ENCODE measurements around the gene INKA1. TPM values are rescaled to one million over a fixed set of nuclear protein-coding genes. Genes with fewer than 3 reads are reported as not detected.
"Not testable (repeated sequence)": the region's sequence is repeated elsewhere in the genome, so short reads cannot be mapped to it uniquely, and the experiment has no call there.

INKA1 gene
- total RNA-seq, 1 donor from 2014 or later: 3.1 TPM

GRCh38 chr3:49782277-49782676, 20.8 kb upstream of the INKA1 start:
- intact Hi-C loops (cut with DNase I); DNase-seq (ENCODE audit: missing footprints); ATAC-seq: not testable (repeated sequence)

GRCh38 chr3:49785565-49786356, 17.3 kb upstream of the INKA1 start:
- intact Hi-C loops (cut with DNase I): no loop called here
- ATAC-seq: peak; percentile 45
- DNase-seq (ENCODE audit: missing footprints): peak; percentile 76

DNA sequence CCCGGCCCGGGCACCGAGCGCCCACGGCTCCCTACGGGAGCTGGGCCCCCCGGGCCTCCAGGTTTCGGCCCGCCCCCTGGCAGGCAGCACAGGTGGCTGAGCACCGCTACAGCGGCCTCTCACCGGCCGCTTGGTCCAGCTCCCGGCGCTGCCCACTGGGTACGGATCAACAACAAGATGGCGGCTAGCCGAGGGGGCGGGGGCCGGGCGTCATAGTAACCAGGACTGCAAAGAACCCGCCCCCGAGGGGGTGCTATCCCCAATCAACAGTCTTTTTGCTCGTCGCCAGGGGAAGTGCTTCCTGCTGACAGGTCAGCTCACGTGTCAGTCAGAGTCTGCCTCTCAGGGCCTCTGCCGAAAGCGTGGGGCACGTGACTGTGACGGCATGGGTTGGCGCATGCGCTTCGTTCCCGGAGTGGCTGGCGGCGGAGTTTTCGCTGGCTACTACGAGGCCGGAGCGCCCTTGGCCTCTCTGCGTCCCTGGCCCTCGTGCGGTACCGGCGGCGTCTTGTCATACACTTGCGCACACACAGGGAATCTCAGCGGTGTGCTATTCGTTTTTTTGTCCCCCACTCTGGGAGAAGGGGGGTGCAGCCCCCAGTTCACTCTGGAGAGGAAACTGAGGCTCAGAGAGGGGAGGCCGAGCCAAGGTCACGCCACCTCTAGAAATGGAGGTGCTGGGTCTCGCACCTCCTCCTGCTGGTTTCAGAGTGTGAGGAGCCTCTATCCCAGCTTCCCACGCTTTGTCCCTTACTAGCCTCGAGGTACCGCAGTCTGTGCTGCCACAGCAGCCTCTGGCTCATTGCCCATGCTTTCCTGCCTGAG, 16.5 kb upstream of the INKA1 start, which contains the start of gene IP6K1:
IP6K1 (minus strand) TSS at position 186 of the 825 bp plus-strand sequence. CDS start 38,502 bp downstream, outside the sequence.
- DNase-seq (ENCODE audit: missing footprints) (peak; percentile 100), ATAC-seq (peak; percentile 100)
- intact Hi-C loops (cut with DNase I): no loop called here

DNA sequence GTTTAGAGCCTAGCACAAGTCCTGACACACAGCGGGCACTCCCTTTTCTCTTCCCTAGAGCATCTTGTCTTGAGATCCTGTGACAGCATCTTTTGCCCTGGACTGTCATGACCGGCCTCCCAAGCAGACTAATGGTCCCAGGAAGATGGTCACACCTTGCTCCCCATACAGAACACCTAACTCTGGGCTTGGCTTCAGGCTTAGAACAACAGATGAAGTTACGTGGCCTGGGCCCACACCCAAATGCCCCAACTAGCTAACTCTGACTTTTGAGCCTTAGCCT, 15.9 kb upstream of the INKA1 start:
- intact Hi-C loops (cut with DNase I): no loop called here
- ATAC-seq (no peak), DNase-seq (ENCODE audit: missing footprints) (no peak)

DNA sequence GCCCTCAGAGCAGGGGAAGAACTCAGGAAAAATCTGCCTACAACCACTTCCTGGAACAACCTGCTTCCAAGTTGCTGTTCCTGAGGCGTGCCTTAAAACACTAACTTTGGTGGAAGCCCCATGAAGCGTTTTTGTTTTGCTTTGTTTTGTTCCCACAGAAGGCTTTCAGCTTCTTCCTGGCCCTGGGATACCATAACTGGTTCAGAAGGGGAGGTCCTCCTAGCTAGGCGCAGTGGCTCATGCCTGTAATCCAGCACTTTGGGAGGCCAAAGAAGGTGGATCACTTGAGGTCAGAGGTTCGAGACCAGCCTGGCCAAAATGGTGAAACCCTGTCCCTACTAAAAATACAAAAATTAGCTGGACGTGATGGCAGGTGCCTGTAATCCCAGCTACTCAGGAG, 15.5 kb upstream of the INKA1 start:
- DNase-seq (ENCODE audit: missing footprints): no peak
- ATAC-seq: no peak
- intact Hi-C loops (cut with DNase I): no loop called here

DNA sequence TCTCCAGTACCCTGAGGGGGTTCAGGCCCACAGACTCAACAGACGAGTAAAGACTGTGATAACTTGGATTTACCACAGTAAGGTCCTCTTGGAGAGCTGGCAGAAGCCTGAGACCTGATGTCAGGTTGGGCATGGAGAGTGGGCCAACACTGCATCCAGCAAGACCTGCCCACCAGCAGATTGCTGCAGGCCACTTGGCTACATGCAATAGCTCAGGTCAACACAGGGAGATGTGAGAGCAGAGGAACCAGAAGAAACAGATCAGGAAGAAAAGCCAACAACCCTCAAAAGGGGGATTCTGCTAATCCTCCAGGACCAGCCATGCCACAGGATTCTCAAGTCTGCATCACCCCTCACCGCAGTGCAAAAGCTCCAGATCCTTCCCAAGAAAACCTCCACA, 15.0 kb upstream of the INKA1 start:
- intact Hi-C loops (cut with DNase I): no loop called here
- no peak for ATAC-seq

GRCh38 chr3:49790626-49791411, 12.2 kb upstream of the INKA1 start:
- no peak for DNase-seq (ENCODE audit: missing footprints)
- ATAC-seq: no peak
- intact Hi-C loops (cut with DNase I): no loop called here

More for the DNA sequence above, 15.0 kb upstream of the INKA1 start:
- DNase-seq (ENCODE audit: missing footprints): no peak

GRCh38 chr3:49791571-49791970, 11.5 kb upstream of the INKA1 start:
- intact Hi-C loops (cut with DNase I): no loop called here
- ATAC-seq: no peak

GRCh38 chr3:49792371-49793150, 10.5 kb upstream of the INKA1 start:
- intact Hi-C loops (cut with DNase I): no loop called here
- DNase-seq (ENCODE audit: missing footprints) (no peak), ATAC-seq (no peak)

More at GRCh38 chr3:49791571-49791970, 11.5 kb upstream of the INKA1 start:
- no peak for DNase-seq (ENCODE audit: missing footprints)

GRCh38 chr3:49793486-49794085, 9.5 kb upstream of the INKA1 start:
- ATAC-seq (no peak), DNase-seq (ENCODE audit: missing footprints) (no peak)
- intact Hi-C loops (cut with DNase I): no loop called here

DNA sequence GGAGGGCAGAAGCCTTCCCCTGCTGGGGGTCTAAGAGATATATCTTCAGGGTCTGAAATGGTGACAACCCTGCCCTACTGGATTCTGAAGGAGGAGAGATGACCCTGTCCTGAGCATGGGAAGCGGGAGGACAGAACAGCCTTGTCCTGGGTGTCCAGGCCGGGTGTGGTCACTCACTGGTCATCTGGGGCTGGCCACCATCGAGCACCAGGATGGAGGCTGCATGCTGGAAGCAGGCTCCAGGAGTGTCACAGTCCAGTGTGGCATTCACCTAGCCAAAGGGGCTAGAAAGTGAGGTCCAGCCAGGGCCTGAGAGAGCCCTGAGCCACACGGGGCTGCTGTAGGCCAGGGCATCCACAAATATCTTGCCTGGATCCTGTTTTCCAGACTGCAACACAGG, 8.6 kb upstream of the INKA1 start:
- intact Hi-C loops (cut with DNase I): no loop called here
- no peak for ATAC-seq
- DNase-seq (ENCODE audit: missing footprints): no peak

- intact Hi-C loops (cut with DNase I): no loop called here
- no peak for ATAC-seq
- no peak for DNase-seq (ENCODE audit: missing footprints)
Observed at GRCh38 chr3:49794926-49795905, 7.8 kb upstream of the INKA1 start.

DNA sequence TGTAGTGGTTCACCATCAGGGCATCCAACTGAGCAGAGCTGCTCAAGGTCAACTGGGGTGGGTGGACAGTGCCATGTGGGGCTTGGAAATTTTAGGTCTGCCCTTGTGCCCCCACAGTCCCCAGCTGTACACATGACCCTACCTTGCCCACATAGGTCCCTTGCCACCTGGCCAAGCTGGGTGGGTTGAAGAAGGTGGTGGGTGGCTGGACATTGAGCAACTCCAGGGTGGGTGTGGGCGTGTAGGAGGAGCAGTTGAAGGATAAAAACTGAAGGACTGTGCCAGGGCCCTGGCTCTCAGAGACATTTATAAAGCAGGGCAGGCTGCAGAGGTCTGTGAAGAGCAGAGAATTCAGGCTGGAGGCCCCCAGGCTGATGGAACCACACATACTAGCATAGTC, 4.0 kb upstream of the INKA1 start:
- ATAC-seq (no peak), DNase-seq (ENCODE audit: missing footprints) (no peak)
- intact Hi-C loops (cut with DNase I): no loop called here

- intact Hi-C loops (cut with DNase I): loop anchor here (5.0 kb wide), 1 partner anchor 288 kb away; the partner anchor contains the start of gene RBM5
- ATAC-seq: no peak
- DNase-seq (ENCODE audit: missing footprints): no peak
Observed at GRCh38 chr3:49799761-49800160, 3.3 kb upstream of the INKA1 start, which contains the start of gene CDHR4. Gene CDHR4 (minus strand): TSS chr3:49799873. CDS start chr3:49799812, 61 bp downstream.

GRCh38 chr3:49801160-49801559, 1.9 kb upstream of the INKA1 start:
- intact Hi-C loops (cut with DNase I): loop anchor here (5.0 kb wide), 1 partner anchor 286 kb away; the partner anchor contains the start of gene RBM5
- ATAC-seq: no peak
- DNase-seq (ENCODE audit: missing footprints): no peak

- no peak for DNase-seq (ENCODE audit: missing footprints)
- no peak for ATAC-seq
- intact Hi-C loops (cut with DNase I): loop anchor here (1.0 to 5.0 kb wide), 2 partner anchors 36 to 284 kb away; partner anchors contain the start of gene RBM5
Observed at GRCh38 chr3:49803465-49804140, 542 bp downstream of the INKA1 start.

All from Right ventricle myocardium inferior (tissue), 1 donor.